ENCODE measurements around the gene TMEM116. TPM values are rescaled to one million over a fixed set of nuclear protein-coding genes. Genes with fewer than 3 reads are reported as not detected.

TMEM116 gene
- total RNA-seq, 4 donors from 2014 or later, result 1.2 to 21.7 (median 11.5) TPM

DNA sequence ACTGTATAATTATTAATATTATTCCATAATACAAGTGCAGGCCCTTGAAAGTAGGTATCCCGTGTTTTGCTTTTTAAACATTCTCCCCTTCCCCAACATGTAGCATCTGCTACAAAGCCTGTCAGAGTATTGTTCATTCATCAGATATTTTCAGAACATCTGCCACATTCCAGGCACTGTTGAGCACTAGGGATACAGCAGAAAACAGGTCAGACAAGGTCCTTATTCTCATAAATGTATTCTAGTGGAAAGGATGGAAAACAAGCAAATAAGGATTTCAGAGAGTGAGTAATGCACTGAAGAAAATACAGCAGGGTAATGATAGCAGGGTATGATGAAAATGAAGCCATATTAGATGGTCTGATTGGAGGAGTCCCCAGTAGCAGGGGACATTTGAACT lies 4.1 kb upstream of the TMEM116 start:
- Histone ChIP-seq H3K27ac (no peak overlapping the region), H3K4me3 (no peak overlapping the region), H3K36me3 (no peaks in the 10 kb centered on the region), H3K27me3 (no peaks in the 10 kb centered on the region), H3K4me1 (peaks cover 0 to under 1% of the 10 kb centered on the region in 2 donors), H3K9me3 (no peaks in the 10 kb centered on the region)
- no peak for DNase-seq
- TF ChIP-seq POLR2A (IDR thresholded peaks at IDR 0.05) (no peak), CTCF (IDR thresholded peaks at IDR 0.05) (no peak)
- intact Hi-C loops (cut with DNase I; ENCODE audit: low total_unique reads), result loop anchor here (10.0 kb wide), 1 partner anchor 88 kb away; the partner anchor contains the start of gene NAA25

DNA sequence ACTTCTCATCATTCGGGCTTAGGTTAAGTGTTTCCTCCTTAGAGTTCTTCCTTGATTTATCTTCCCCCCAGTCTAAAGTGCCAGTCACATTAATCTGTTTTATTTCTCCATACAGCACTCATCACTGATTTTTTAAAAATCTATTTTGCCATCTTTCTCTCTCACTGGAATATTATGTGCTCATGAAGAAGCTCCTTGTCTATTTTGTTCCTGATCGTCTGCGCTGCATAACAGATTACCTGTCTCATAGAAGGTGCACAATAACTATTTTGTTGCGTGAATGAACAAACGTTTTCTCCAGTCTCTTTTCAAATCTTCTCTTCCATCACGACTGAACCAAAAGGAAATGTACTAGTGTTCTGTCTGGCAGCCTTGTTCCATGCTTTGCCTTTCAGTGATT lies 3.0 kb upstream of the TMEM116 start:
- no peak for TF ChIP-seq POLR2A (IDR thresholded peaks at IDR 0.05)
- TF ChIP-seq CTCF (IDR thresholded peaks at IDR 0.05), result no peak
- Histone ChIP-seq H3K9me3 (no peaks in the 10 kb centered on the region), H3K36me3 (no peaks in the 10 kb centered on the region), H3K27me3 (no peaks in the 10 kb centered on the region), H3K4me1 (peaks cover 0 to 5% of the 10 kb centered on the region in 2 donors), H3K4me3 (no peak overlapping the region), H3K27ac (no peak overlapping the region)
- no peak for DNase-seq
- intact Hi-C loops (cut with DNase I; ENCODE audit: low total_unique reads), result loop anchor here (10.0 kb wide), 1 partner anchor 89 kb away; the partner anchor contains the start of gene NAA25

- H3K27ac ChIP-seq, result peak overlapping the region; percentile 87 to 99
- no peaks in the 10 kb centered on the region for H3K36me3 ChIP-seq
- intact Hi-C loops (cut with DNase I; ENCODE audit: low total_unique reads), result loop anchor here (10.0 kb wide), 1 partner anchor 91 kb away; the partner anchor contains the start of gene NAA25
- peak; percentile 49 to 51 for DNase-seq
- TF ChIP-seq CTCF (IDR thresholded peaks at IDR 0.05) (no peak), POLR2A (IDR thresholded peaks at IDR 0.05) (no peak)
- no peaks in the 10 kb centered on the region for H3K9me3 ChIP-seq
- peak overlapping the region; percentile 90 to 95 for H3K4me3 ChIP-seq
- peaks cover 0 to 5% of the 10 kb centered on the region in 2 donors for H3K4me1 ChIP-seq
- no peaks in the 10 kb centered on the region for H3K27me3 ChIP-seq
Observed at GRCh38 chr12:112013601-112014402, 837 bp upstream of the TMEM116 start.

DNA sequence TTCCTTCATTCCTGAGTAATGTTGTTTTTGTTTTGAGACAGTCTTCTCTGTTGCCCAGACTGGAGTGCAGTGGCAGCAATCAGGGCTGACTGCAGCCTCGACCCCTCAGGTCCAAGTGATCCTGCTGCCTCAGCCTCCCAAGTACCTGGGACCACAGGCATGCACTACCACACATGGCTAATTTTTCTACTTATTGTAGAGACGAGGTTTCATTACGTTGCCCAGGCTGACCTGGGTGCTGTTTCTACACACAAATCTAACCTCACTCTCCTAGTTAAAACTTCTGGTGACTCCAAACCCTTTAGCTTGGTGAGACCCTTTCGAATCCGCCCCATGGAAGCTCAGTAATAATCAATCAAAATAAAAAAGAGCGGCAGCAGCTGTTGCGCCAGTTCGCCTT lies 1.3 kb downstream of the TMEM116 start:
- DNase-seq, result no peak
- H3K4me3 ChIP-seq, result peak overlapping the region in 1 of 2 donors; percentile 95
- intact Hi-C loops (cut with DNase I; ENCODE audit: low total_unique reads), result loop anchor here (10.0 kb wide), 1 partner anchor 93 kb away; the partner anchor contains the start of gene NAA25
- no peaks in the 10 kb centered on the region for H3K36me3 ChIP-seq
- H3K9me3 ChIP-seq, result no peaks in the 10 kb centered on the region
- H3K27ac ChIP-seq, result peak overlapping the region in 1 of 2 donors; percentile 87
- no peaks in the 10 kb centered on the region for H3K27me3 ChIP-seq
- peaks cover 0 to 5% of the 10 kb centered on the region in 2 donors for H3K4me1 ChIP-seq
- TF ChIP-seq POLR2A (IDR thresholded peaks at IDR 0.05) (no peak), CTCF (IDR thresholded peaks at IDR 0.05) (no peak)
